GM21360 (cell line): ENCODE data around the gene TMEM114.

Source experiments
- ATAC-seq: cut with Tn5 transposase; IDR thresholded peaks from one replicate; pipeline ENCODE4 v1.9.1; 2021; ENCODE audit warnings: mild to moderate bottlenecking, moderate library complexity; ENCODE audit not compliant: unreplicated experiment

TMEM114 gene

DNA sequence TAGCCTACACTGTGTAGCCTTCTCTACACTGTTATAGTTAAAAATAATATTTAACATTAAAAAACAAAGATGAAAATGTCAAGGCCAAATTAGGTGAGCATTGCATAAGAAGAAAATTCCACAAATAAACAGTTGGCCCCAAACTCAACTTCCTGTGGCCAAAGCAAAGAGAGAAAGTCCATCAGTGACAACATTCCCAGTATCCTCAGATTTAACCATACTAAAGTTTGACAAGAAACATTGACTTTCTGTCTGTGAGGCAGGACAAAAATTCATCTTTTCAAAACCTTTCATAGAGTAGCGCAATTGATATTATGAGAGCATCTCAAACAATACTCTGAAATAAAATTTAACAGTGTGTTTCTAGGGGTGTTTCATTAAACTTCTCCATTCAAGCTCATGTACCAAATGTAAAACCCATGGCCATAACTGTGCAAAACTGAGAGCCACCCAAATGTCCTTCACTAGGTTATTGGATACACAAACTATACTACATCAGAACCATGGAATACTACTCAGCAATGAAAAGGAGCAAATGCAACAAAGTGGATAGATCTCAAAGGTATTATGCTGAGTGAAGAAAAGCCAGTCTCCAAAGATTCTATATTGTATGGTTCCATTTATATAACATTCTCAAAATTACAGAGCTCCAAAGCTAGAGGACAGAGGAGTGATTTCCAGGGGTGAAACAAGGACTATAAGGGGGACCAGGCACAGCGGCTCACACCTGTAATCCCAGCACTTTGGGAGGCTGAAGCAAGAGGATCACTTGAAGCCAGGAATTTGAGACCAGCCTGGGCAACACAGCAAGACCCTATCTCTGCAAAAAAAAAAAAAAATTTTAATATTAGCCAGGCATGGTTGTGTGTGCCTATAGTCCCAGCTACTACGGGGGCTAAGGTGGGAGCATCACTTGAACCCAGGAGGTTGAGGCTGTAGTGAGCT, 38.7 kb downstream of the TMEM114 start:
- ATAC-seq = no peak

DNA sequence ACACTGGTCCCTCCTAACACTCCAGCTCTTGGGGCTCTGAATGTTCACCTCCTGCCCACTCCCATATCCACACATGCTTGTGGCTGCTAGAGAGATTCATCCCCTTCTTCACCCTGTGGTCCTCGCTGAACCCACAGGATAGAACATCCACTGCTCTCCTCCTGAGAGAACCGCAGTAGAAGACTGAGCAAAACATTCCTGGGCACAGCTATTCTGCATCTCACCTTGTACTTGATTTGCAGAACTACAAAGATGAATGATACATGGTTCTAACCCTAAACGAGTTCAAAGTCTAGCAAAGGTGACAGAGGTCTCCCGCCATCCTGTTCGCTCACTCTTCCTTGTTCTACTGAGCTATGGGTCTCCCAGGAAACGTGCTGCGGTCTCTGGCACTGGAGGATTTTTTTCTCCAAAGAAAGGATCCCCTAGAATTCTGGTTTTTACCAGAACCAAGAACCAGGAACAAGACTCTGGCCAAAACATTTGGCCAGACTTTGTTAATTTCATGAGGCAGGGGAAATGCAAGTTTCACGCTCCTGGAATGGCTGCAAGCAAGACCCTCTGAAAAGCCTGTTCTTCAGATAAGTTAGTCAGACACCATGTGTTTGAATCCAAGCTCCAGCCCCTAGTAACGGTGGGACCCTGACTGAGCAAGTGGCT, 39.5 kb downstream of the TMEM114 start:
- ATAC-seq = no peak

DNA sequence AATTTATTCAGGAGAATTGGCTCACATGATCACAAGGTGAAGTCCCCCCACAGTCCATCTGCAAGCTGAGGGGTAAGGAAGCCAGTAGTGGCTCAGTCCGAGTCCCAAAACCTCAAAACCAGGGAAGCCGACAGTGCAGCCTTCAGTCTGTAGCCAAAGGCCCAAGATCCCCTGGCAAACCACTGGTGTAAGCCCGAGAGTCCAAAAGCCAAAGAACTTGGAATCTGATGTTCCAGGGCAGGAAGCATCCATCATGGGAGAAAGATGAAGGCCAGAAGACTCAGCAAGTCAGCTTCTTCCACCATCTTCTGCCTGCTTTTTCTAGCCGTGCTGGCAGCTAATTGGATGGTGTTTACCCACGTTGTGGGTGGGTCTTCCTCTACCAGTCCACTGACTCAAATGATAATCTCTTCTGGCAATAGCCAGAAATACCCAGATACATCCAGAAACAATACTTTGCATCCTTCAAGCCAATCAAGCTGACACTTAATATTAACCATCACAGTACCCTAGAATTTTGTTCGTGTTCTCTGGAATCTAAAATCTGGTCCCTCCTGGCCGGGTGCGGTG, 40.4 kb downstream of the TMEM114 start:
- ATAC-seq = no peak

DNA sequence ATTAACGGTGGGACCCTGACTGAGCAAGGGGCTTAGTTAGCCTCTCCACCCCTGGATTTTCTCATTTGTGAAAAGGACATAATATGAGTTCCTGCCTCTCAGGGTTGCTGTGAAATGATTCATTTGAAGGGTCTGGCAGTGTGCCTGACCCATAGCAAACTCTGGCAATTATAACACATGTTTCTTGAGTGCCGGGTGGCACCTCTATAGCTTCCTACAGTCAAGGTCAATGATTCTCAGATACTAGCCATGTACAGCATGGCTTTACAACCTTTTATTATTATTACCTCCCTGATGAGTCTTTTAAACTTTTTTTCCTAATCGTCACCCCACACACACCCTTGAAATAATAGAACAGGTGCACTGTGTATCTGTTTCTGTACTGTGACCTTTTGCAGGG, 42.1 kb downstream of the TMEM114 start:
- ATAC-seq = no peak

DNA sequence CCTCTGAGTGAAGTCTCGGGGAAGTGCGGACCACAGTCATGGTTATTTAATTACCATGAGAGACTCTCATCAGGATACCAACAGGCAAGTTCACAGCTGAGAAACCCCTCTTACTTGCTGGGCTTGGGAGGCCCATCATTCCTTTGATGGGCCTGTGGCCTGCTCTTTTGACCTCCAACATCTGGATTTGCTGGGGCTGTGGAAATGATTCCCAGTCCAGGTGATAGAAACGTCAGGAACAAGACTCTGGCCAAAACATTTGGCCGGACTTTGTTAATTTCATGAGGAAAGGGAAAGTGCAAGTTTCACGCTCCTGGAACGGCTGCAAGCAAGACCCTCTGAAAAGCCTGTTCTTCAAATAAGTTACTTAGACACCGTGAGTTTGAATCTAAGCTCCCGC, 42.5 kb downstream of the TMEM114 start:
- no peak for ATAC-seq

DNA sequence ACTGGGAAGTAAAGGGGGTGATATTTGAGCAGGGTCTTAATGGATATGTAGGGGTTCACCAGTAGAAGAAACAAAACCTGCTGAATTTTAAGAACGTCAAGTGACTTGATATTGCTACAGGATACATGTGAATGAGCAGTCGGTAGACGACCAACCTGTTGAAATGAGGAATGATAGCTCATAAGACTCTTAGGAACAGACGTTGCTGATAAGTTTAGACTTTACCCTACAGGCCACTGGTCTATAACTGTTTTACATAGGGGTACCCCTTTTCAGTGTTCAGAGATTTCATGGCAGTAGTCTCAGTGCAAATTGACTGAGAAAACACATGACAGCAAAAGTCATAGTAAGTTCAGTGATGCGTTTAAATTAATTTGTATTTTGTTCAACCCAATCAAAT, 45.9 kb downstream of the TMEM114 start:
- ATAC-seq = no peak

DNA sequence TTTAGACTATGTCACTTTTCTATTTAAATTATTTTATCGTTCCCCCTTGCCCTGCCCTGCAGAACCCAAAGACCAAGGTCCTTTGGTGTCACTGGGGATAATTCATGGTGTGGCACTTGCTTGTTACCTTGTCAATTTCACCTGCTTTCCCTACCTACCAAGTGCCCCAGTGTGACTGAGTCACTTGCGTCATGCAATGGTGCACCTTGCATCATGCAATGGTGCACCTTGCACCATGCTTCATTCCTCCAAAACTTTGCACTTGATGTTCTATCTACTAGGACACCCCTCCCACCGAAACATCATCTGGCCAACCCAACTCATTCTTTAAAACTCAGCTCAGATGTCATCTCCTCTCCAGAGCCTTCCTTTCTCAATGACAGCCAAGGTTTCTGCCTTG, 47.1 kb downstream of the TMEM114 start:
- no peak for ATAC-seq

DNA sequence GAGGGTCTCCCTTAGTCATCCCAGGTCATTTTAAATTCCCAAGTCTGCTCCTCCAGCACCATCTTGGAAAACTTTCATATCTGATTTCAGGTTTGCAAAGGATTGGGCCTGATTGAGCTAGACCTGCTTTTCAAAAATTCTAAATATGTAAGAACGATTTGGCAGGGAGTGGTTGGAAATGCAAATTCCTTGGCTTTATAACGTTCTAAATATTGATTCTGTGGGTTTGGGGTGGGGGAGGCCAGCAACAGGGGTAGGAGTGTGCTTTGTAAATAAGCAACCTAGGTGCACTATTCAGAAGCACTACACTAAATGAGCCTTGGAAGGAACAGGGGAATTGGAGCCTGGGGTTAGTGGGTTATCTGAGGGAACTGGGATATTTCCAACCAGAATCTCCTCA, 47.9 kb downstream of the TMEM114 start:
- ATAC-seq = no peak

DNA sequence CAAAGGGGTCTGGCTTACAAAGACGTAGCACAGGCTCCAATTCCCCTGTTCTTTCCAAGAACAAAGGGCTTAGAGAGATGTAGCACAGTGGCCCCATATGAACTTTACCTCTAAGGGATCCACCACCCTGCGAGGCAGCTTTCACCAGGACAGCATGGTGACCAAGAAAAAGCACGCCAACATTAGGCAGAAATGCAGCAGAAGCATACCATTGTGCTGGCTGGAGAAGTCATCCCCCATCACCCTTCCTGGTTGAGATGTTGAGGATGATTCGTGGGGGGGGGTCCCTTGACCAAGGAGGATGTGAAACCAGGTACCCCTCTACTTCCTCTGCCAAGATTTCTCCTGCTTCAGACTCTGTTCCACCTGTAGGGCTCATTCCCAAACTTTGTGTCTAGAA, 48.4 kb downstream of the TMEM114 start:
- no peak for ATAC-seq

DNA sequence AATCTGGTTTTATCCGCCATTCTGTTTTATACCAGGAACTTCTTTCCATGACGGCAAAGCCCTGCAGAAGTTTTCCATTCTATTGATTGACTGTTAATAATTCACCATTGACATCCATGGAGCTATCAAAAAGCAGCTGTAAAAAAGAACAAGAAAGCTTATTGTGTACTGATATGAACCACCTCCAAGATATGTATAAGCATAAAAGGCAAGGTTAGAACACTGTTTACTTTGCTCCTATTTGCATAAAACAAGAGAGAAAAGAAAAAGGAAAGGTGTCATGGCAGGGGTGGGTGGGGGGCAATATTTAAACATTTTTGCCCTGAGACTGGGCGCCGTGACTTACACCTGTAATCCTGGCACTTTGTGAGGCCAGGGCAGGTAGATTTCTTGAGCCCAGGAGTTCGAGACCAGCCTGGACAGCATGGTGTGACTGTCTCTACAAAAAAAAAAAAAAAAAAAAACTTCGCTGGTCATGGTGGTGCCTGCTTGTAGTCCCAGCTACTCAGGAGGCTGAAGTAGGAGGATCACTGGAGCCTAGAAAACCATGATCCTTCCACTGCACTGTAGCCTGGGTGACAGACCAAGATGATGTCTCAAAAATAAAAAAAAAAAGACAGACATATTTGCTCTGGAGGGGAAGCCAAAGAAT, 52.5 kb downstream of the TMEM114 start:
- no peak for ATAC-seq

DNA sequence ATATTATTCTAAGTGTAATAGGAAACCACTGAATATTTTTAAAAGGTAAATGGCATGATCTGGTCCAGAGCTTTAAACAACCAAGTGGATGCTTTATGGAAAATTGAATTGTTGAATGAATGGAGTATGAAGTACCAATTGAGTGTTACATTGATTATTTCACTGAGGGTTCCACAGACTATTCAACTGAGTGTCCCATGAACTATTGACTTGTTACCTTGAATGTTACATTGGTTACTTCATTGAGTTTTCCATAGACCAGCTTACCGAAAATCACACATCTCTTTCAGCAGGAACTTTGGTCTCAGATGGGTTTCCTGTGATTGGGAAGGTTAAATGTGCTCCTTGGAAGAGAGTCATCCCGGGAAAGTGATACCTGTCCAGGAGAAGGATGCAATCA, 56.8 kb downstream of the TMEM114 start:
- ATAC-seq = no peak

DNA sequence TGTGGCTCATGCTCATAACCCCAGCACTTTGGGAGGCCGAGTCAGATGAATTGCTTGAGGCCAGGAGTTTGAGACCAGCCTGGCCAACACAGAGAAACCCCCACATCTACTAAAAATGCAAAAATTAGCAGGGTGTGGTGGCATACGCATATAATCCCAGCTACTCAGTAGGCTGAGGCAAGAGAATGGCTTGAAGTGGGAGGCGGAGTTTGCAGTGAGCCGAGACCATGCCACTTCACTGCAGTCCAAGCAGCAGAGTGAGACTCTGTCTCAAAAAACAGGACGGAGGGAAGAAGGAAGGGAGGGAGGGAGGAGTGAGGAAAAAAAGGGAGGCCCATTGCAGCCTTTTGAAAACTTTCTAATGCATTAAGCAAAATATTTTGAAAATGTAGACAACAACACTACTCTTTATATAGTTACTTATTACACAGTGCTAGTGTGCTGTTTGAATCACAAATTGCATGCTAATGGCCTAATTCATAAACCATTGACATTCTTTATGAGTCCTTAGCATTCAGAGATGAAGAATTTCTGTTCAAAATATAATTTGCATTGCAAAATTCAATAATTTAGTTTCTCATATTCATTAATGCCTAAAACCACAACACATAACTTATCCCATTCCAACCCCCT, 59.4 kb downstream of the TMEM114 start:
- no peak for ATAC-seq

DNA sequence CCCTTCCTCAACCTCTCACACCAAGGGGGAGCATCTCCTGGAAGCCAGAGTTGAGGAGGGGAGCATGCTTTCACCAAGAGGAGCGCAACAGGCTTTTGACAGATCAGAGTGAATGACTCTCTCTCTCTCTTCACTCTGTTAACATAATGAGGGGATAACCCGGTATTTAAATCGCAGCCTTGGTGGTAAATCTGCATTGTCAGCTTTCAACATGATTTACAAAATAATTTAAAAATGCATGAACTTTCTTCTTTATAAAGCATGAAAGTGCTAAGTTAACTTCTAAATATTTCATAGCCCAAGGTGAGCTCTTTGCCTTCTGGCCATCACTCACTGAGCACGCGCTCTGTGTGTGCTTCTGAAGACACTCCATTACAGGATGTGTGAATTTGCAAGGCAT, 61.8 kb downstream of the TMEM114 start:
- no peak for ATAC-seq

DNA sequence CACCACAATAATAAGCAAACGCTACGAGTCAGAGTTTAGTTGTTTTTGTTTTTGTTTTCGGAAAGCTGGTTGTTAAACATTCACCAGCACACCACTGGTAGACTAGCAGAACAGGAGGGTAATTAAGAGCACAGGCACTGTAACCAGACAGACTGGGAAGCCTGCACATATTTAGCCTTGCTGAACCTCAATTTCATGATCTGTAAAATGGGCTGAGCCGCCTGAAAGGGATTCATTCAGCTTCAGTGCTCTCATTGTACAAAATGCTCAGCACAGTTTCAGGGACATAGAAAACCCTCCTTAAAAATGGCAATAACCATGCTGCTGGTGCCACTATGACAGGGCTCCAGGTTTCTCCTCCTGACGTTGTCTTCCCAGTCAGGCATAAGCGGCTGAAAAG, 66.4 kb downstream of the TMEM114 start:
- ATAC-seq = no peak

DNA sequence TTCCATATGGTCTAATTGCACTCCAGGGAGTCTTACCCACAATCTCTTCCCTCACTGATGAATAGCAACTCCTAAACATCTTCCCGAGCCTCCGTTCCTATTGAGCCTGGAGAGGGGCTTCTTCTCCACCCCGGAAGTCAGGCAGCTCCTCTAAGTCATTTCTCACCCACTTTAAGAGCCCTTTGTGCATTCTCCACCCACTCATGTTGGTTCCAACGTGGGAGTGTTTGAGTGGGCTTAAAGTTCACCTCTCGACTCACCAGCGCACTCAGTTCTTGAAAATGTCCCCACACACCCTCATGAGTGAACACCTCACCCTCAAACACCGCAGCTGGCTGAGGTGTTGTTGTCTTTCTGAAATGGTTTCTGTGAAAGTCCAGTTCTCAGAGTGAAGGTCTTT, 67.6 kb downstream of the TMEM114 start:
- no peak for ATAC-seq

DNA sequence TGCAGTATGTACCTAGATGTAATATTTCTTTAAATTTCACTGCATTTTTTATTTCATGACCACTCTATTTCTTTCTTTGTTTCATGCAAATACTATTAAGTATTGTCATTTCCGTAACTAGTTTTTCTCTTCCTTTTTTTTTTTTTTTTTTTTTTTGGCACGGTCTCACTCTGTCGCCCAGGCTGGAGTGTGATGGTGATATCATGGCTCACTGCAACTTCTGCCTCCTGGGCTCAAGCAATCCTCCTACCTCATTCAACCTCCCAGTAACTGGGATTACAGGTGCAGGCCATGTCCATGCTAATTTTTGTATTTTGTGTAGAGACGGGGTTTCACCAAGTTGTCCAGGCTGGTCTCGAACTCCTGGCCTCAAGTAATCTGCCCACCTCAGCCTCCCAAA, 70.7 kb downstream of the TMEM114 start:
- ATAC-seq = no peak
